ENCODE results near the gene CXCL16.

DNA sequence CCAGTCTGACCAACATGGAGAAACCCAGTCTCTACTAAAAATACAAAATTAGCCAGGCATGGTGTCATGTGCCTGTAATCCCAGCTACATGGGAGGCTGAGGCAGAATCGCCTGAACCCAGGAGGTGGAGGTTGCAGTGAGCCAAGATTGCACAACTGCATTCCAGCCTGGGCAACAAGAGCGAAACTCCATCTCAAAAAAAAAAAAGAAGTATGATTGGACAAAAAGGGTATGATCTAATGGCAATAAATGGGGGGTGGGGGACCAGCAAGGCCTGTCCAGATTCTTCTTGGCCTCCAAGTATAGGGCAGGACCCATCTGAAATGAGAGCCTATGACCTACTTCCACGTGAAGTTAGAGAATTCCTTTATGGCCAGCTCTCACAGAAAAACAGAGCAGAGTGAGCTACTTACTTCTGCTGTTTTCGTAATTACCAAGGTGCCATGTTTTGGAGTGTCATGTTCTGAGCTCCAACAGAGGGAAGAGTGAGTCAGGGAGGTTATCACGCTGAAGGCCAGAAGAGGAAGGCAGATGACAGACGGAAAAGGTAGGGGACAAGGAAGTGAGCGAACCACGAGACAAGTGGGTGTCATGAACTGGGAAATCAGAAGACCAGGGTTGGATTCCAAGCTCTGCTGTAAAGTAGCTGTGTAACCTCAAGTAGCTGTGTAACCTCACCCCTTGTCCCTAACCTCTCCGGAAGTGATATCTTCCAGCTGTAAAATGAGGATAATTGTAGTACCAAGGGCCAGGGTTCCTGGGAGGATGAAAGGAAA is 3.7 kb downstream of the CXCL16 start:
- TF ChIP-seq, protein P1, sequence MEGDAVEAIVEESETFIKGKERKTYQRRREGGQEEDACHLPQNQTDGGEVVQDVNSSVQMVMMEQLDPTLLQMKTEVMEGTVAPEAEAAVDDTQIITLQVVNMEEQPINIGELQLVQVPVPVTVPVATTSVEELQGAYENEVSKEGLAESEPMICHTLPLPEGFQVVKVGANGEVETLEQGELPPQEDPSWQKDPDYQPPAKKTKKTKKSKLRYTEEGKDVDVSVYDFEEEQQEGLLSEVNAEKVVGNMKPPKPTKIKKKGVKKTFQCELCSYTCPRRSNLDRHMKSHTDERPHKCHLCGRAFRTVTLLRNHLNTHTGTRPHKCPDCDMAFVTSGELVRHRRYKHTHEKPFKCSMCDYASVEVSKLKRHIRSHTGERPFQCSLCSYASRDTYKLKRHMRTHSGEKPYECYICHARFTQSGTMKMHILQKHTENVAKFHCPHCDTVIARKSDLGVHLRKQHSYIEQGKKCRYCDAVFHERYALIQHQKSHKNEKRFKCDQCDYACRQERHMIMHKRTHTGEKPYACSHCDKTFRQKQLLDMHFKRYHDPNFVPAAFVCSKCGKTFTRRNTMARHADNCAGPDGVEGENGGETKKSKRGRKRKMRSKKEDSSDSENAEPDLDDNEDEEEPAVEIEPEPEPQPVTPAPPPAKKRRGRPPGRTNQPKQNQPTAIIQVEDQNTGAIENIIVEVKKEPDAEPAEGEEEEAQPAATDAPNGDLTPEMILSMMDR (IDR thresholded peaks at IDR 0.05): no peak
- TF ChIP-seq POLR2AphosphoS5 (IDR thresholded peaks at IDR 0.05) (peak in 2 of 4 donors; percentile 43 to 67), POLR2A (IDR thresholded peaks at IDR 0.05) (no peak), EP300 (IDR thresholded peaks at IDR 0.05) (peak in 2 of 4 donors; percentile 31 to 58)
